ENCODE results near the gene SMIM29.

Gene SMIM29

DNA sequence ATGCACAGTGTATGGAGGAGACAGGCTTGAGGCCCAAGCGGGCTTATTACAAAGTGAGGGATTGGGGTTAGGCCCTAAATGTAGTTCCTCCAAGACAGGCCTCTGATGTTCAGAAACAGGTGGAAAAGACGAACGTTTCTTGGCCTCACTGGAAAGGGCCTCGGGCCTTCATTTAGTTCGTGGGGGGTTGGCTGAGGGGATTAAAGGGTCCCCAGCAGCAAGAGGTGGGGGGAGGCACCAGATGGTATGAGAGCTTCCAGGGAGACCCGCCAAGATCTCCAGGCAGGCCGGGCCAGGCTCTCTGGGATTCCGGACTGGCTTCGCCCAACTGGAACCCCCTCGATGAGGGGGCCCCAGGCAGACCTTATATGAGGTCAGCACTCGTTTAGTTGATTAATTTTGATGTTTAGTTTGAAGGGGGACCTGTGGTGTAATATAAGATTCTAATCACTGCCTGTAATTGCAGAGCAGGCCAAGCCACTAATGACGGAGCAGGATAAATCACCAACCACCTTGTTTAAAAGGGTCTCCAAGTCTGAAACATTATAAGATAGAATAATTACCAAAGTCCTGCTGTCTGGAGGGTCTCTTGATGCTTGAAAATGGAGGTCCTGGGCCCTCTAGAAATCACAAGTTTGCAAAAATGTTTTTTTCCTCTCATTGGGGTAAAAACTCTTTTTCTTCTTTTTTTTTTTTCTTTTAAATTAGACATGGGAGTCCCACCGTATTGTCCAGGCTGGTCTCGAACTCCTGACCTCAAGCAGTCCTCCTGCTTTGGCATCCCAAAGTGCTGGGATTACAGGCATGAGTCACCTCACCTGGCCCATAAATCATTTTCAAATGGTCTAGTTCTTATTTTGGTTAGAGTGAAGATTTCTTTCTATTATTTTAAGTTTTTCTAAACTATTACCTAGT, 10.0 kb downstream of the SMIM29 start:
- peaks cover 57% of the 10 kb centered on the region for H3K36me3 ChIP-seq (ENCODE audit: control insufficient read depth, insufficient read depth, low read length)
- no peaks in the 10 kb centered on the region for H3K27me3 ChIP-seq (ENCODE audit: control insufficient read depth, insufficient read depth, low read length)
- peak overlapping the region; percentile 96 for H3K9ac ChIP-seq (ENCODE audit: low read length)
- H3K9me3 ChIP-seq (ENCODE audit: control insufficient read depth, insufficient read depth, low read depth, low read length), result no peaks in the 10 kb centered on the region
- H3K4me1 ChIP-seq (ENCODE audit: control insufficient read depth, insufficient read depth, low read length), result peaks cover 57% of the 10 kb centered on the region
- peak overlapping the region; percentile 98 for H3K27ac ChIP-seq (ENCODE audit: low read depth, low read length)
- peak overlapping the region; percentile 98 for H3K4me3 ChIP-seq (ENCODE audit: low read depth, low read length)

DNA sequence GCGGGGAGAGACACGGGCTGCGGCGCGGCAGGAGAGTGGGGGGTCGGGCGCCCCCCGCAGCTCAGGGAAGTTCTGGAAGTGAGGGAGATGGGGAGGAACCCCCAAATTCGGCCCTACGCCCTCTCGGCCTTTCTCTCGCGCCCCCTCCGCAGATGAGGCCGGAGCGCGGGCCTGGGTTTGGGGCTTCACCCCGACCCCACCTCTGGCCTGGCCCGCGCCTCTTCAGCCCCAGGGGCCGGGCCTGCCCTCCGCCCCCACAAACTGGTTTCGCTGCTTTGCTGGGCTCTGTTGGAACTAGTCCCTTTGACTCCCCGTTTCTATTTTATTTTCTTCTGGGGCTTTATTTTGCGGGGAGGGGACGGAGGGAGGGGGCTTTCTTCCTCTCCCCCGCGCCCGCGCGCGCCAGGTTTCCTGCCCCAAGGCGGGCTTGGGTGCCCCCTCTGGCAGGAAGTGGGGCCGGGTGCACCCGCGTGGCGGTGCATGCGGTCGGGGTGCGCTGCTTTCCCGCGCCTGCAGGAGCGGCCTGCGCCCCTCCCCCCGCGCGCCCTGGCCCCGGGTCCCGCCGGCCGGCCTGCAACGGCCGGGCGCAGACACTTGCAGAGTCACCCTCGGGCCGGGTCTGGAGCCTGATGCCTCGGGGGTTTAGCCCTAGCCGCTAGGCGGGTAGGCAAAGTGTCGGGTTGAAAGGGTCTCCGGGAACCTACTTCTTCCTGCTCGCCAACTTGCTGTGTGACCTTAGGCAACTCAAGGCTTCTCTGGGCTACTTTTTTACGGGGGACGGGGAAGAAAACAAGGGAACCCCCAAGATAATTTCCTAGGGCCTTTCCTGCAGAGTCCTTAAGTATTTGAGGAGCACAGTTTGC, 10.9 kb downstream of the SMIM29 start:
- Histone ChIP-seq H3K27me3 (ENCODE audit: control insufficient read depth, insufficient read depth, low read length) (no peaks in the 10 kb centered on the region), H3K27ac (ENCODE audit: low read depth, low read length) (peak overlapping the region; percentile 98), H3K4me1 (ENCODE audit: control insufficient read depth, insufficient read depth, low read length) (peaks cover 56% of the 10 kb centered on the region), H3K9ac (ENCODE audit: low read length) (peak overlapping the region; percentile 96), H3K36me3 (ENCODE audit: control insufficient read depth, insufficient read depth, low read length) (peaks cover 48% of the 10 kb centered on the region), H3K9me3 (ENCODE audit: control insufficient read depth, insufficient read depth, low read depth, low read length) (no peaks in the 10 kb centered on the region), H3K4me3 (ENCODE audit: low read depth, low read length) (peak overlapping the region; percentile 98)

DNA sequence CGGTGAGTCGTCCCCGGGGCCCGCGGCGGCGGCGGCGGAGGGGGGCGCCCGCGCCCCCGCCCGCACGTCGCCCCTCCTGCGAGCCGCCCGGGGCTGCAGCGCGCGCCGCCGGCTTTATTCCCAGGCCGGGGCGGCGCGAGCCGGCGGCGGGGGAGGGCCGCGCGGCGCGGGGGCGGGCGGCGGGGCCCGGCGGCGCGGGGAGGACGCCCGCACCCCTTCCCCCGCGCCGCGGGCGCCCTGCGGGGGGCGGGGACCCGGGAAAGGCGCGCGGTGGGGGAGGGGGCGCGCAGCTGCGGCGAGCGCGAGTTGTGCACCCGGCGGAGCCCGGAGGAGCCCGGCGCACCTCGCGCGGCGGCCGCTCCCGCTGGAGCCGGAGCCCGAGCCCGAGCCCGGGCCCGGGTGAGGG, 11.5 kb downstream of the SMIM29 start:
- Histone ChIP-seq H3K9me3 (ENCODE audit: control insufficient read depth, insufficient read depth, low read depth, low read length) (no peaks in the 10 kb centered on the region), H3K4me1 (ENCODE audit: control insufficient read depth, insufficient read depth, low read length) (peaks cover 53% of the 10 kb centered on the region), H3K9ac (ENCODE audit: low read length) (peak overlapping the region; percentile 100), H3K27me3 (ENCODE audit: control insufficient read depth, insufficient read depth, low read length) (no peaks in the 10 kb centered on the region), H3K27ac (ENCODE audit: low read depth, low read length) (peak overlapping the region; percentile 98), H3K4me3 (ENCODE audit: low read depth, low read length) (peak overlapping the region; percentile 98), H3K36me3 (ENCODE audit: control insufficient read depth, insufficient read depth, low read length) (peaks cover 42% of the 10 kb centered on the region)

DNA sequence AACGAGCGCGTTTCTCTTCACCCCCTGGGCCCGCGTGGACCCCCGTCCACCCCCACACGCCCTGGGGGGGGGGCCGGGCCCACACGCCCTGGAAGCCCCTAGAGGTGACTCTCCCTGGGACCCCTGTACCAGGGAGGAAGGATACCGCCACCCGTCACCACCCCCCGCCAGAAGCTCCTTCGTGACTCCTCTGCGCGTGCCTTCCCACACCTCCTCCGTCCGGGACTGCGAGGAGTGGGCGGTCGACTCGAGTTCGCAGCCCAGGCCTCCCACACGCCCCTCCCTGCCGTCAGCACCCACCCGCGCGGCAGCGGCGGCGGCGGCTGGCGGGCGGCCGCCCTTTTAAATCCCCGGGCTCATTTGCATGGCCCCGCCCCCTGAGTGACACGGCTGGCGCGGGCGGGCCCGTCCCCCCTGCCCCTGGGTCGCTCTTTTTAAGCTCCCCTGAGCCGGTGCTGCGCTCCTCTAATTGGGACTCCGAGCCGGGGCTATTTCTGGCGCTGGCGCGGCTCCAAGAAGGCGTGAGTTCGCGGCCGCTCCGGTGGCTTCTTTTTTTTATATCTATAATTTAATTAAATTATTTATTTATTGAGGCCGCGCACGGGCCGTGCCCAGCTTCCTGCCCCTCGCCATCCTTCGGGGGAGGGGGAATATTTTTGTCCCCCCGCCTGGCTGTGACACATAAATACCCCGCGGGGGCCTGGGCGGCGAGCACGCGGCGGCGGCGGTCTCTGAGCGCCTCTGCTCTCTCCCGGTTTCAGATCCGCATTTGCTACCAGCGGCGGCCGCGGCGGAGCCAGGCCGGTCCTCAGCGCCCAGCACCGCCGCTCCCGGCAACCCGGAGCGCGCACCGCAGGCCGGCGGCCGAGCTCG, 12.1 kb downstream of the SMIM29 start, which contains the start of gene HMGA1:
Gene HMGA1, plus strand, starts transcription at position 431 of the 873 bp plus-strand sequence. CDS start 3,908 bp downstream, outside the sequence.
- peak within 1 kb of the TSS; percentile 98 for H3K4me3 ChIP-seq (ENCODE audit: low read depth, low read length)
- H3K27me3 ChIP-seq (ENCODE audit: control insufficient read depth, insufficient read depth, low read length), result no peaks in the 10 kb centered on the region
- H3K4me1 ChIP-seq (ENCODE audit: control insufficient read depth, insufficient read depth, low read length), result peaks cover 48% of the 10 kb centered on the region

DNA sequence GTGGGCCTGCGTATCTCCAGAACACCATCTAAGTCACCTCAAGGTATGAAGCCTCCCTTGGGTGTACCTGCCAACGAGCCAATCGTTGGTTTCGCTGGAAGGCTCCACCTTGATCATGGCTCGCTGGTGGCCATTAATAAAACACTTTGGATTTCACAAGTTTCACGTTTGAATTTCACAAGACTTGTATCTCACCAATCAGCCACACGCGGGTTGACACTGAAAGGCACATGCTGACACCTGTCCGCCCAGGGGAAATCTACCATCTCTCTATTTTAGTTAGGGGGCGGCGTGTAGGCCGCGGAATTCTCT, 12.7 kb downstream of the SMIM29 start:
- H3K9me3 ChIP-seq (ENCODE audit: control insufficient read depth, insufficient read depth, low read depth, low read length), result no peaks in the 10 kb centered on the region
- peak overlapping the region; percentile 95 for H3K4me3 ChIP-seq (ENCODE audit: low read depth, low read length)
- peak overlapping the region; percentile 100 for H3K9ac ChIP-seq (ENCODE audit: low read length)
- peaks cover 30% of the 10 kb centered on the region for H3K36me3 ChIP-seq (ENCODE audit: control insufficient read depth, insufficient read depth, low read length)
- H3K4me1 ChIP-seq (ENCODE audit: control insufficient read depth, insufficient read depth, low read length), result peaks cover 42% of the 10 kb centered on the region
- no peaks in the 10 kb centered on the region for H3K27me3 ChIP-seq (ENCODE audit: control insufficient read depth, insufficient read depth, low read length)
- peak overlapping the region; percentile 99 for H3K27ac ChIP-seq (ENCODE audit: low read depth, low read length)

More for the DNA sequence above, 12.1 kb downstream of the SMIM29 start, which contains the start of gene HMGA1:
- H3K36me3 ChIP-seq (ENCODE audit: control insufficient read depth, insufficient read depth, low read length), result peaks cover 36% of the 10 kb centered on the region
- H3K27ac ChIP-seq (ENCODE audit: low read depth, low read length), result peak within 1 kb of the TSS; percentile 99
- no peaks in the 10 kb centered on the region for H3K9me3 ChIP-seq (ENCODE audit: control insufficient read depth, insufficient read depth, low read depth, low read length)
- H3K9ac ChIP-seq (ENCODE audit: low read length), result peak within 1 kb of the TSS; percentile 100

DNA sequence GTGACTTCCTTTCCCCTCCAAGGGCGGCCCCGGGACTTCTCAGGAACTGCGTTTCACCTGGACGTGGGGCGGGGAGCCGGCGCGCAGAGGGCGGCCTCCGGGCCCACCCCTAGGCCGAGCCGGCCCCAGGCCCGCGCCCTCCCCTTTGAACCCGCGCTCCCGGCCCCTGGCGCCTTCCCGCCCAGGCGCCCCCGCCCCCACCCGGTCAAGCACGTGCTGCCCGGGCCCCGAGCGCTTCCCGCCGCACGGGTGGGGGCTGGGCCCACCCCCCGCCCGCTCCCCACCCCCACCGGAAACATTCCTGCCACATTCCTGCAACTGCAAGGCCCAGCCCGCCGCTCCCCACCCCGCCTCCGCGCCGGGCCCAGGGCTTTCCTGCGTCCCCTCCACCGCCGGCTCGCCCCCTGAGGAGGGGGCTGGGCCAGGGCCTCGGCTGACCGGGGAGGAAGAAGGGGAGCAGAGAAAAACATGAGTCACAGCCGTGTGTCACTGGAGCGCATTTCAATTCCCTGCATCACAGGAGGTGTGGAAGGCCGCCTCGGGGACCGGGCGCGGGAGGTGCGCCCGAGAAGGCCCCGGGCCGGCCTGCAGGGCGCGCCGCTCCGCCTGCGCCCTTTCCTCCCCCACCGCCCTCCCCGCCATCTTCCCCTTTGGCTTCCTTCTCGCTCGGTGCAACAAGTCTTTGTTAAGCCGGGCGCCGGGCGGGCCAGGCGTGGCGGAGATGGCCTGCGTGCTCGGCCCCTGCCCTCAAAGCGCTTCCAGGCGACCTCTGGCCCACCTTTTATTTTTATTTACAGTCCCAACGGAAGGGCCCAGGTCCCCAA, 13.3 kb downstream of the SMIM29 start:
- Histone ChIP-seq H3K36me3 (ENCODE audit: control insufficient read depth, insufficient read depth, low read length) (peaks cover 24% of the 10 kb centered on the region), H3K4me1 (ENCODE audit: control insufficient read depth, insufficient read depth, low read length) (peaks cover 42% of the 10 kb centered on the region), H3K27me3 (ENCODE audit: control insufficient read depth, insufficient read depth, low read length) (no peaks in the 10 kb centered on the region), H3K4me3 (ENCODE audit: low read depth, low read length) (peak overlapping the region; percentile 95), H3K9me3 (ENCODE audit: control insufficient read depth, insufficient read depth, low read depth, low read length) (no peaks in the 10 kb centered on the region), H3K9ac (ENCODE audit: low read length) (peak overlapping the region; percentile 100), H3K27ac (ENCODE audit: low read depth, low read length) (peak overlapping the region; percentile 100)

DNA sequence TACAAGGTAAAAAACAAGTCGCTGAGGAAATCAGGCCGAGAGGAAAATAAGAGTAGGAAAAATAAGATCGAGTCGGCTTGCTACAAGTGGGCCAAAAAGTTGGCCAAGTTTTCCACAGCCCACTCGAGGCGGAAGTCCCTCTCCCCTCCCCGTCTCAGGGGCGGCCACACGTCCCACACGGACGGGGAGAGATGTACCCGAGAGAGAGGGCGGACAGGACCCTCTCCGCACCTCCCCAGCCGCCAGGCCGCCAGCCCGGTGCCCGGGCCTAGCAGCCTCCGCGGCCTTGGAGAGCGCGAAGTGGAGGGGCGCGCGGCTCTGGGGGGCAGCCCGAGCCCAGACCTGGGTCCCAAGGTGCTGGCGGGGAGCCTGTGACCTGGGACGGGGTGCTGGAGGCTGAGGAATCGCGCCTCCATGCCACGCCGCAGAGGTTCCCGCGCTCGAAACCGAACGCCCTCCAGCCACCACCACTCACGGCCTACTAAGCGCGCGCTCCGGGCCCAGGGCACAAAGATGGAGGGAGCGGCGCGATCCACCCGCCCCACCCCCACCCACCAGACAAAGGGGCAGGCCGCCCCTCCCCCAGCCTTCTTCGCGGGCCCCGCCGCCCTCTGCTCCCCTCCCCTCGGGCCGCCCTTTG, 14.0 kb downstream of the SMIM29 start:
- peaks cover 17% of the 10 kb centered on the region for H3K36me3 ChIP-seq (ENCODE audit: control insufficient read depth, insufficient read depth, low read length)
- H3K4me1 ChIP-seq (ENCODE audit: control insufficient read depth, insufficient read depth, low read length), result peaks cover 35% of the 10 kb centered on the region
- peak overlapping the region; percentile 100 for H3K9ac ChIP-seq (ENCODE audit: low read length)
- peak overlapping the region; percentile 49 for H3K4me3 ChIP-seq (ENCODE audit: low read depth, low read length)
- H3K9me3 ChIP-seq (ENCODE audit: control insufficient read depth, insufficient read depth, low read depth, low read length), result no peaks in the 10 kb centered on the region
- no peaks in the 10 kb centered on the region for H3K27me3 ChIP-seq (ENCODE audit: control insufficient read depth, insufficient read depth, low read length)
- peak overlapping the region; percentile 100 for H3K27ac ChIP-seq (ENCODE audit: low read depth, low read length)

DNA sequence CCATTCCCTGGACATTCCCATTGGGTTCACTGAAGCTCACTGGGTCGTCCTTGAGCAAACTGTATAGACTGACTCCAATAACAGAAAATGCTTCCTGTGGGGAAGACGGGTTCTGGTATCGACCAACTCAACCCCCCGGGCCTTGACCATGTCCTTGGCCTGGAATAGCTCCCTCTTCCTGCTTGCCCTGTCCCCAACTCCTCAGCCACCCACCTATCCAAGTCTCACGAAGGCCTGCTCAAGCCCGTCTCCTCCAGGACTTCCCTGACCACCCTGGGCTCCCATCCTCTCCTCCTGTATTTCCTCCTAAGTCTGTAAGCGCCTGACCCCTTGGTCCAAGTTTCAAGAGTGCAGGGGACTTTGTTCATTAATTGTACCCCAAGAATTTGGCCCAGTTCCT, 14.9 kb downstream of the SMIM29 start:
- Histone ChIP-seq H3K27ac (ENCODE audit: low read depth, low read length) (peak overlapping the region; percentile 100), H3K9ac (ENCODE audit: low read length) (peak overlapping the region; percentile 100), H3K4me3 (ENCODE audit: low read depth, low read length) (peak overlapping the region; percentile 49; the same call in 1 of the 2 replicates)

DNA sequence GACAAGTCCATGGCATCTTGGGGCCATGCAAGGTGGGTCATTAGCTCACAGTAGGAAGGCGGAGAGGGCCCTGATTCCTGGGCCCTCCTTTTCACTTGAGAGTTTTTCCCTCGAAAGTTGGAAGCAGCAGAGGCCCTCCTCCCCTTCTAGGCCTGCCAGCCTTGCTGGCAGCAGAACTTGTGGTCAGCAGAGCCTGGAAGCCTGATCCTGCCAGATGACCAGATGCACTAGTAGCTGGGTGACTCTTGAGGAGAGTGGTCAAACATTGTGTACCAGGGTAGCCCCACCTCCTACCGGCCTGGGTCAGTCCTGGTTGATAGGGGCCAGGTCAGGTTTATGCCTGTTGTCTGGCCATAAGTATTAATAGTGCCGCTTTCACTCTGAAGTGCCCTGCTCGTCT, 15.9 kb downstream of the SMIM29 start:
- Histone ChIP-seq H3K9me3 (ENCODE audit: control insufficient read depth, insufficient read depth, low read depth, low read length) (no peaks in the 10 kb centered on the region), H3K27me3 (ENCODE audit: control insufficient read depth, insufficient read depth, low read length) (no peaks in the 10 kb centered on the region), H3K4me1 (ENCODE audit: control insufficient read depth, insufficient read depth, low read length) (peaks cover 32% of the 10 kb centered on the region), H3K4me3 (ENCODE audit: low read depth, low read length) (no peak overlapping the region), H3K9ac (ENCODE audit: low read length) (no peak overlapping the region), H3K36me3 (ENCODE audit: control insufficient read depth, insufficient read depth, low read length) (no peaks in the 10 kb centered on the region), H3K27ac (ENCODE audit: low read depth, low read length) (no peak overlapping the region)

More for the DNA sequence above, 14.9 kb downstream of the SMIM29 start:
- no peaks in the 10 kb centered on the region for H3K9me3 ChIP-seq (ENCODE audit: control insufficient read depth, insufficient read depth, low read depth, low read length)
- H3K4me1 ChIP-seq (ENCODE audit: control insufficient read depth, insufficient read depth, low read length), result peaks cover 33% of the 10 kb centered on the region
- peaks cover 7% of the 10 kb centered on the region for H3K36me3 ChIP-seq (ENCODE audit: control insufficient read depth, insufficient read depth, low read length)
- no peaks in the 10 kb centered on the region for H3K27me3 ChIP-seq (ENCODE audit: control insufficient read depth, insufficient read depth, low read length)
